Esophagus muscularis mucosa (tissue), 4 donors: ENCODE results near the gene TSSC4. TPM values are rescaled to one million over a fixed set of nuclear protein-coding genes. Genes with fewer than 3 reads are reported as not detected.

Source experiments
- DNase-seq: peaks from one replicate; pipeline ENCODE4 v3.0.0-alpha.2; 2017; ENCODE audit errors: extremely low spot score
- H3K27ac ChIP-seq, 4 donors: fragments of 200-600 bp; sonication (generic); replicated peaks in 1 of 4; 1 replicate in 3 of 4; 2 replicates in 1 of 4; pipeline ENCODE4 v1.5.1; 2016 to 2019; ENCODE audit warnings: mild to moderate bottlenecking in 1 of 4
- H3K27me3 ChIP-seq, 4 donors: fragments of 200-600 bp; sonication (generic); one replicate each; pipeline versions ENCODE4 v1.5.1 to v1.6.0; 2016 to 2019
- H3K36me3 ChIP-seq, 4 donors: fragments of 200-600 bp; sonication (generic); one replicate each; pipeline ENCODE4 v1.5.1; 2016 to 2019
- H3K4me1 ChIP-seq, 4 donors: fragments of 200-600 bp; sonication (generic); one replicate each; pipeline ENCODE4 v1.5.1; 2016 to 2019
- H3K4me3 ChIP-seq, 4 donors: fragments of 200-600 bp; sonication (generic); 1 replicate in 2 of 4; 2 replicates in 2 of 4; pipeline ENCODE4 v1.5.1; 2016 to 2019; ENCODE audit warnings: mild to moderate bottlenecking in 4 of 4, moderate library complexity in 1 of 4
- H3K9me3 ChIP-seq, 4 donors: fragments of 200-600 bp; sonication (generic); 1 replicate in 3 of 4; 2 replicates in 1 of 4; pipeline ENCODE4 v1.5.1; 2016 to 2019
- EP300 ChIP-seq: sonication (generic); formaldehyde crosslinking; IDR thresholded peaks from one replicate; pipeline ENCODE4 v1.6.1; 2017; ENCODE audit warnings: antibody characterized with exemption
- POLR2A ChIP-seq: fragments of 450-650 bp; IDR thresholded peaks from one replicate; pipeline ENCODE4 v1.6.1; 2017; ENCODE audit warnings: antibody characterized with exemption, moderate library complexity, mild to moderate bottlenecking, low read depth
- POLR2AphosphoS5 ChIP-seq, 2 donors: sonication (generic); formaldehyde crosslinking; IDR thresholded peaks; one replicate each; pipeline ENCODE4 v1.6.1; 2017; ENCODE audit warnings: antibody characterized with exemption in 2 of 2
- WGBS: methylation state at CpG from one replicate; pipeline ENCODE4 v1.1.5; 2018; 5-methylcytosine and 5-hydroxymethylcytosine counted together
- intact Hi-C: fragments of 100-400 bp; cut with DNase I; formaldehyde crosslinking; loops from one replicate; pipeline ENCODE4 v1.15.1; 2023
- total RNA-seq, 4 donors: library from RNA; depleted of rRNA; stranded (reverse); fragments of >200 nt; gene quantifications; one replicate each; pipeline versions ENCODE4 v1.1.0 to v1.2.1, GENCODE V29; 2016
- TF ChIP-seq, protein P1 (sequence below), 3 experiments: fragments of 200-600 bp in 2 of 3; fragments of 450-650 bp in 1 of 3; sonication (generic) in 2 of 3; IDR thresholded peaks; one replicate each; pipeline ENCODE4 v1.5.1; 2017 to 2019; ENCODE audit warnings: antibody characterized with exemption in 3 of 3, mild to moderate bottlenecking in 2 of 3, moderate library complexity in 1 of 3

TSSC4 gene
- total RNA-seq, 4 donors from 2014 or later: 46.9 to 76.9 (median 70.6) TPM

- no peak for DNase-seq
- no peaks in the 10 kb centered on the region for H3K36me3 ChIP-seq
- H3K27ac ChIP-seq: no peak overlapping the region
- peaks cover 25 to 32% (median 30%) of the 10 kb centered on the region in 4 donors for H3K4me1 ChIP-seq
- WGBS: 91% methylated on average over 1 of the region's 10 CpGs
- peaks cover 0 to 2% (median 0%) of the 10 kb centered on the region in 4 donors for H3K9me3 ChIP-seq
- no peak for TF ChIP-seq EP300
- H3K4me3 ChIP-seq: no peak overlapping the region
- H3K27me3 ChIP-seq: peaks cover 0 to 98% (median 24%) of the 10 kb centered on the region in 4 donors
- intact Hi-C loops: no loop called here
Measured at GRCh38 chr11:2447951-2448650, 47.6 kb downstream of the TSSC4 start.

- Histone ChIP-seq H3K36me3 (no peaks in the 10 kb centered on the region), H3K4me3 (no peak overlapping the region), H3K4me1 (peaks cover 23 to 32% (median 29%) of the 10 kb centered on the region in 4 donors), H3K9me3 (no peaks in the 10 kb centered on the region), H3K27me3 (peaks cover 0 to 96% (median 22%) of the 10 kb centered on the region in 4 donors), H3K27ac (no peak overlapping the region)
- TF ChIP-seq EP300: no peak
- no peak for TF ChIP-seq POLR2AphosphoS5 (IDR thresholded peaks at IDR 0.05)
- TF ChIP-seq, protein P1, sequence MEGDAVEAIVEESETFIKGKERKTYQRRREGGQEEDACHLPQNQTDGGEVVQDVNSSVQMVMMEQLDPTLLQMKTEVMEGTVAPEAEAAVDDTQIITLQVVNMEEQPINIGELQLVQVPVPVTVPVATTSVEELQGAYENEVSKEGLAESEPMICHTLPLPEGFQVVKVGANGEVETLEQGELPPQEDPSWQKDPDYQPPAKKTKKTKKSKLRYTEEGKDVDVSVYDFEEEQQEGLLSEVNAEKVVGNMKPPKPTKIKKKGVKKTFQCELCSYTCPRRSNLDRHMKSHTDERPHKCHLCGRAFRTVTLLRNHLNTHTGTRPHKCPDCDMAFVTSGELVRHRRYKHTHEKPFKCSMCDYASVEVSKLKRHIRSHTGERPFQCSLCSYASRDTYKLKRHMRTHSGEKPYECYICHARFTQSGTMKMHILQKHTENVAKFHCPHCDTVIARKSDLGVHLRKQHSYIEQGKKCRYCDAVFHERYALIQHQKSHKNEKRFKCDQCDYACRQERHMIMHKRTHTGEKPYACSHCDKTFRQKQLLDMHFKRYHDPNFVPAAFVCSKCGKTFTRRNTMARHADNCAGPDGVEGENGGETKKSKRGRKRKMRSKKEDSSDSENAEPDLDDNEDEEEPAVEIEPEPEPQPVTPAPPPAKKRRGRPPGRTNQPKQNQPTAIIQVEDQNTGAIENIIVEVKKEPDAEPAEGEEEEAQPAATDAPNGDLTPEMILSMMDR (IDR thresholded peaks at IDR 0.05): no peak
- TF ChIP-seq POLR2A: no peak
- intact Hi-C loops: no loop called here
- 93% methylated on average over 7 of the region's 21 CpGs for WGBS
- no peak for DNase-seq
Measured at GRCh38 chr11:2448661-2449547, 48.4 kb downstream of the TSSC4 start.

DNA sequence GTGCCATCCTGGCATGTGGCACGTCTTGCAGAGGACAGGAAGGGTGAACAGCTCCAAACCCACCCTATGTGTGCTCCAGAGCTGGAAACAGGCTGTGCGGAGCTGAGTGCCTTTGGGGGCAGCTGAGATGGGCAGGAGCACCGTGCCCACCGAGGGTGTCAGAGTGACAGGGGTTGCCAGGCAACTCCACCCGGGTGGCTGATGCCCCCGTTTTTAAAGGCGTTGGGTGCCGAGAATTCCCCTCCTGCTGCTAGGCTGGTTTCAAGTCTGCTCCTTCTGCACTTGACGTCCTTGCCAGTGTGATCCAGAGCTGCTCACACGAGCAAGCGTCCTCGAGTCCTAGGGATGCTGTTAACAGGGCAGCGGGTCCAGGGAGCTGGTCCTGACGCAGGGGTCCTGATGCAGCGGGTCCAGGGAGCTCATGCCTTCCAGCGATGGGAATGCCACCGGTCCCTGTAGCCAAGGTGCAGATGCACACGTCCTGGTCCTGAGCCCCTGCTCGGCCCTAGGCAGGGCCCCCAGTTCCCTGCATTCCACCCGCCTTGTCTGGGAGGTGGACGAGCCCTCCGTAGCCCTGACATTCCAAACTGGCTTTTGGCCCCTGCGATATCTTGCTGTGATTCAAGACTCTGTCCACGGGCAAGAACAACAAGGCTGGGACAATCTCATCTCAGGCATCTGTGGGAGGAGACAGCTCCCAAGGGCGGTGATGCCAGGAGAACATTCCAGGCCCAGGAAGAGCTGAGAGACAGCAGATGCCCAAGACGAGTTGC lies 49.2 kb downstream of the TSSC4 start:
- Histone ChIP-seq H3K27ac (no peak overlapping the region), H3K36me3 (no peaks in the 10 kb centered on the region), H3K9me3 (no peaks in the 10 kb centered on the region), H3K4me1 (peaks cover 15 to 28% (median 22%) of the 10 kb centered on the region in 4 donors), H3K4me3 (no peak overlapping the region), H3K27me3 (peaks cover 0 to 89% (median 18%) of the 10 kb centered on the region in 4 donors)
- TF ChIP-seq, protein P1 (IDR thresholded peaks at IDR 0.05): no peak
- TF ChIP-seq EP300: no peak
- TF ChIP-seq POLR2AphosphoS5 (IDR thresholded peaks at IDR 0.05): no peak
- TF ChIP-seq POLR2A: no peak
- WGBS: 78% methylated on average over 15 of the region's 26 CpGs
- no peak for DNase-seq
- intact Hi-C loops: no loop called here

- Histone ChIP-seq H3K9me3 (no peaks in the 10 kb centered on the region), H3K4me3 (no peak overlapping the region), H3K36me3 (no peaks in the 10 kb centered on the region), H3K4me1 (peaks cover 8 to 28% (median 18%) of the 10 kb centered on the region in 4 donors), H3K27ac (no peak overlapping the region), H3K27me3 (peaks cover 0 to 83% (median 15%) of the 10 kb centered on the region in 4 donors)
- 88% methylated on average over 17 of the region's 19 CpGs for WGBS
- intact Hi-C loops: no loop called here
- DNase-seq: no peak
- TF ChIP-seq EP300: no peak
- TF ChIP-seq POLR2AphosphoS5 (IDR thresholded peaks at IDR 0.05): no peak
- no peak for TF ChIP-seq POLR2A
- TF ChIP-seq, protein P1 (IDR thresholded peaks at IDR 0.05): no peak
Measured at GRCh38 chr11:2450321-2451041, 49.9 kb downstream of the TSSC4 start.
